ENCODE measurements around the gene ARG2.

The ARG2 gene

GRCh38 chr14:67619446-67620216 is at the start of gene ARG2:
TSS of gene ARG2 (plus strand) at chr14:67619920. CDS start at chr14:67619978, 58 bp downstream.
- DNase-seq = peak; percentile 94

DNA sequence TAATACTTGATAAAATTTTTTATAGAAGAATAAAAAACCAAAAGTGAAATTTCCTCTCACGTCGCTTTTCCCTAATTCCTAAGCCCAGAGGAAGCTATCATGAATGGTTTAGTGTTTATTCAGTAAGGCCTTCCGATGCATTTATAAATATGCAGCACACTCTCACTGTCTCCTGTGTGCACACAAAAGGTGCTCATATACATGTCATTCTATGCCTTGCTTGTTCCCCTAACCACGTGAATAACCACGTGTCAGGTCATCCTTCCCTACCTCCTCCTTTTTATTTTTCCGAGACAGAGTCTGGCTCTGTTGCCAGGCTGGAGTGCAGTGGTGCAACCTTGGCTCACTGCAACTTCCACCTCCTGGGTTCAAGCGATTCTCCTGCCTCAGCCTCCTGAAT is 49.3 kb upstream of the ARG2 start:
- DNase-seq = no peak

GRCh38 chr14:67571275-67571990 is 48.3 kb upstream of the ARG2 start:
- DNase-seq = peak; percentile 9 to 62

DNA sequence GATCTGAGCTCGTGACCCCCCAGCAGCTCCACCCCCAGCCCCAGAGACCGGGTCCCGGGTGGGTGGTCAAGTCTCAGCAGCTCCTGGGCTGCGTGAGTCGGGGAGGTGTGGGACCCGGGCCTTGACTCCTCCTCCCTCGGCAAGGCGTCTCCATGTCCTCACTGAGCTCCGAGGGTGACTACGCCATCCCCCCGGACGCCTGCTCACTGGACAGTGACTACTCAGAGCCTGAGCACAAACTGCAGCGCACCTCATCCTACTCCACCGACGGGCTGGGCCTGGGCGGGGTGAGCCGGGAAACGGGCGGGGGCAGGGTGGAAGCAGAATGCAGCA is 47.8 kb upstream of the ARG2 start:
- DNase-seq = no peak

DNA sequence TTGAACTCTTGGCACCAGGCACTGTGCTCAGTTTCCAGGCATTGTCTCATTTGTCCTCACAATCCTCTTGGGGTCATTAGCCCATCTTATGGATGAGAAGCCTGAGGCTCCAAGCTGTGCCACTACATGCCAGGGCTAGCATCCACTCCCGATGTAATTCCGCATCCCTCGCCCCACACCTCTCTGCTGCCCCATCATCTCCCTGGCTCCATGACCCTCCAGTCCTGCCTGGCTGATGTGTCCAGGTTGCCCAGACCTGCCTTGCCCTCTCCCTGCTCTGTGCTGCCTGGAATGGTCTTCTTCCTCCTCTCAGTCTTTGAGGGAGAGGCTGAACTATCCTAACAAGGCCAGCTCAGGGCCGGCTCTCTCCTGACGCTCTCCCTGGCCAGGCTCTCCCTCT is 47.1 kb upstream of the ARG2 start:
- DNase-seq = no peak

- no peak for DNase-seq
These were observed 46.3 kb upstream of the ARG2 start for GRCh38 chr14:67573228-67574010.

DNA sequence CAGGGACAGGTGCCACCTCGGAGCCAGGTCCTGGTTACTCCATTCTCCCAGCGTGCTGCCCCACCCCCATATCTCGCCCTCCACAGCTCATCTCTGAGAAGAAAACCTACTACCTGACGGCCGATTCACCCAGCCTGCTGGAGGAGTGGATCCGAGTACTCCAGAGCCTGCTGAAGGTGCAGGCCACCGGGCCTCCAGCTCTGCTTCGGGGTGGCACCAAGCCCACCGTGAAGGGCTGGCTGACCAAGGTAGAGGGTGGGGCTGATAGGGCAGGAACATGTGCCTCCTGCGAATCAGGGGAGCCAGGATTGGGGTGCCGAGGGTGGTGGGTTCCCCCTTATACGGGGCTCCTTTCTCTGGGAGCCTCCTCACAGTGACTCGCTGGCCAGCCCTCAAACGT is 45.6 kb upstream of the ARG2 start:
- no peak for DNase-seq

DNA sequence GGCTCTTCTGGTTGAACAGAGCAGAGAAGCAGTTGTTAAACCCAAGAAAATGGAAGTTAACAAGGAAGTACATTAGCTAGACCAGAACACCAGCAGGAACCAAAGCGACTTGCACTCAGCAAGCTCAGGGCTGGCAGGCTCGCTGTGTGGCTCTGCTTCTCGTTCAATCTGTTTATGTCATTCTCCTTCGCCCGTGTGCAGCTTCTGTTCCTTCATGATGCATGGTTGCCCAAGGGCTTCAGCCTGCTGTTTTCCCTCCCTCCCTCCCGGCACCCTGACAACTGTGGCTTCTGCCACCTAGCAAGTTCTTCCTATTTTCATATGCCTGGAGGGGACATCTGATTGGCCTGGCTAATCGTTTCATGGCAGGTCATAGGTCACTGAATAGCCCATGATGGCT is 44.9 kb upstream of the ARG2 start:
- no peak for DNase-seq

DNA sequence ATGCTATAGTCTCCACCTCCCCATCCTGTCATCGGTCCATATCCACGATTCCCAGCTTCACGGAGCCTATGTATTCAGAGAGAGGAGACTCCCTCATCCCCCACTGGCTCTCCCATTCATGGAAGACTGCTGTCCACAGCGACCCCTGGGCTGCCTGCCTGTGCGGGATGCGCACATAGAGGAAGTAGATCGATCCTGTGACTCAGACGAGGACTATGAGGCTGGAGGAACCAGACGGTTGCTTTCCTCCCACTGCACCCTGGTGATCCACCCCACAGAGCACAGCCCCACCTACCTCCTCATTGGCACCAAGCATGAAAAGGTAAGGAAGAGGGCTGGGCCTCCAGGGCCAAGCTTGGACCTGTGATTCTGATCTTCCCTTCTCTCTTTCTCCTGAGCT is 44.0 kb upstream of the ARG2 start:
- no peak for DNase-seq

GRCh38 chr14:67576216-67576955 is 43.3 kb upstream of the ARG2 start:
- DNase-seq = no peak

DNA sequence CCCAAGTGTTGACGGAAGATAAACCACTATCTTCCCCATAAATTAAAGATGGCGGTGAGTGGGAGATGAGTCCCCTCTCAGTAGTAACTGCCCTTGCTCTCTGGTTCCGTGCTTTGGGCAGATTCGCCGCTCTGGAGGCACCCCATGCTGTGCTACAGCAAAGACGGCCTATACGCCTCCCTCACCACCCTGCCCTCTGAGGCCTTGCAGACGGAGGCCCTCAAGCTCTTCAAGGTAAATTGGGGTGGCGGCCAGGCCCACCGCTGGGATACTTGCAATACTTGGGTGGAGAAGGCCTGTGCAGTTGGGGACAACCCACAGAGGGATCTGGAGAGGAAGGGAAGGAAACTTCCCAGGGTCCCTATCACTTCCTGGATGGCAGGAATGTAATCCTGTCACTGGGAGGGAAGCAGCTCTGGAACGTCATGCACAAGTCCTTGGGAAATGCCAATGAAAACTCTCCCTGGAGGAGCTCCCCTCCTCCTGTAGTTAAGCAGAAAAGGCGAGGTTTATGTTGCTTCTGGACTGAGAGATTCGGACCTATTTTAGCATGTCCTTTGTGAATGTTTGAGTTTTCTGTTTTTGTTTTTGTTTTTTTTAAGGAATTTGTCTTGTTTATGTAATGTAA is 42.4 kb upstream of the ARG2 start:
- DNase-seq = no peak

- DNase-seq = no peak
These were observed 41.6 kb upstream of the ARG2 start for GRCh38 chr14:67577909-67578749.

- no peak for DNase-seq
These were observed 40.7 kb upstream of the ARG2 start for GRCh38 chr14:67579040-67579439.

DNA sequence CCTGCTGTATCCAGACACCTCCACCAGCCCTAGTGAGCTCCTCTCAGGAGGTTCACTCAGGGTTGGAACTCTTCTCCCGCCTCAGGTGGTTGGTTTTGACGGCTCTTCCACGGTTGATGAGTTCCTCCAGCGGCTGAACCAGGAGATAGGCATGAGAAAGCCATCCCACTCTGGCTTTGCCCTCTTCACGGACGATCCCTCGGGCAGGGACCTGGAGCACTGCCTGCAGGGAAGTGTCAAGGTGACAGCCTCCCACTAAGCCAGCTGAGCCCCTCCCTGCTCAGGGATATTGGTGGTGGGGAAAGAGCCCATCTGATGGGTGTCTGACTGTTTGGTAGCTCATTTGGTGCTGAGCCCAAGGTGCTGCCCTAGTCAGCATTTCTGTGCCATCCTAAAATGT is 40.1 kb upstream of the ARG2 start:
- DNase-seq = no peak

DNA sequence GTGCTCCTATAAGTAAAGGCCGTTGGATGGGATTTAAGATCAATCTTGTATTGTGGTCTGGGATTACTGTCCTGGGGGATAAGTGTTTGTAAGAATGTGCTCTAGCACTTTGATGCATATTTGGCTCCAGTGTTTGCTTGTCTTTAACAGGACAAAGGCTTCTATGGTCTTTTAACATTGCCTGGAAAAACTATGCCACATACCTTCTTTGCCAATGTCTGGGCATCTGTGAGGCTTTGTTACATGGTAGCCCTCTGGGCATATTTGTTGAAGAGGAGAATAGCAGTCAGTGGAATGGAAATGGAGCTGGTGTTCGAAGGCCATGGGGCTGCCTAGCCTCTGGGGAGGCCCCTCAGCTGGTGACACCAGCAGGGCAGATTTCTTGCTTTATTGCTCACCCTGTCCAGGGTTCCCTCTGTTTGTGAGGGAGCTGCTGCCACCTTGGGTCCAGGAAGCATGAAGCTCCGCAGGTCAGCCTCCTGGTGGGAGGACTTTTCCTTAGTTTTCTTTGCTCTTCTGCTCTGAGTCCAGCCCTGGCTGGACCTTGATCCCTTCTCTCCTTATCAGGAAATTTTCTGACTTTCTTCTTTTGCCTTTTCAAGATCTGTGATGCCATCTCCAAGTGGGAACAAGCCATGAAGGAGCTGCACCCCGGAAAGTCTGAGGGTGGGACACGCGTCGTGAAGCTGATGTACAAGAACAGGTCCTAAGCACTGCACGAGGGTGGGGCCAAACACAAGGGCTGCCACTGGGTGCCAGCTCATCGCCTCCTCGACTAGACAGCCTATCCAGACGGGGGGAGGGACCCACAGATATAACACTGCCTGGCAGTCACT is 39.2 kb upstream of the ARG2 start:
- DNase-seq = no peak

DNA sequence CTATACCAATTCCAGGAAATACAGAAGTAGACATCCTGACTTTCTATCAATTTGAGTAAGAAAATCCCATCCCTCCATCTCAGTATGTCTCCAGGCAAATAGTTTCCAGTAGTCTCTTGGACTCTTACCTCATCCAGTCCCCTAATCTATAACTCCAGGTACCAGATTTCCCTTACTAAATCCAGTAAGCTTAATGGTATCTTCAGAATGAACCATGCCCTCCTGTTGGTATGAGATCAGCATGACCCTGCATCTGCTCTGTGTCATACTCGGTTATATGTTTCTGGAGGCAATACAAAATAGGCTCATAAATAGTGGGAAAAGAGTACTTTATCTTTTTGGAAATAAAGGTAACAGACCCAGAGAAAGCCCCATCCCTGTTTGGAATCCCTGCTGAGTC is 38.1 kb upstream of the ARG2 start:
- DNase-seq = no peak

DNA sequence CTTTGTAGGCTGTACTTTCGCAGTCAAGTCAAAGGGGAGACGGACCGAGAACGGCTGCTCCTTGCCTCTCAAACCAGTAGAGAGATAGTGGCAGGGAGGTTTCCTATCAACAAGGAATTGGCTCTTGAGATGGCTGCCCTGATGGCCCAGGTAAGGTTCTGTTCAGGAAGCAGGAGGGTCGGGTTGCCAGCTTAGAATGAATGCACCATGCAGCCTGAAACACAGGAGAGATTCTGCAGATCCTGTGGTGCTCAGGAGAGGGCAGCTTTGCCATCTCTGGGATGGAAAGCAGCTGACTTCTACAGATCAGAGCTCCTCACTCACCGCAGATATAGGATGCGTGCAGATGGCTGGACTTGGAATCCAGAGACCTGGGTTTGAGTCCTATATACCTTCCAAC is 37.7 kb upstream of the ARG2 start:
- no peak for DNase-seq

DNA sequence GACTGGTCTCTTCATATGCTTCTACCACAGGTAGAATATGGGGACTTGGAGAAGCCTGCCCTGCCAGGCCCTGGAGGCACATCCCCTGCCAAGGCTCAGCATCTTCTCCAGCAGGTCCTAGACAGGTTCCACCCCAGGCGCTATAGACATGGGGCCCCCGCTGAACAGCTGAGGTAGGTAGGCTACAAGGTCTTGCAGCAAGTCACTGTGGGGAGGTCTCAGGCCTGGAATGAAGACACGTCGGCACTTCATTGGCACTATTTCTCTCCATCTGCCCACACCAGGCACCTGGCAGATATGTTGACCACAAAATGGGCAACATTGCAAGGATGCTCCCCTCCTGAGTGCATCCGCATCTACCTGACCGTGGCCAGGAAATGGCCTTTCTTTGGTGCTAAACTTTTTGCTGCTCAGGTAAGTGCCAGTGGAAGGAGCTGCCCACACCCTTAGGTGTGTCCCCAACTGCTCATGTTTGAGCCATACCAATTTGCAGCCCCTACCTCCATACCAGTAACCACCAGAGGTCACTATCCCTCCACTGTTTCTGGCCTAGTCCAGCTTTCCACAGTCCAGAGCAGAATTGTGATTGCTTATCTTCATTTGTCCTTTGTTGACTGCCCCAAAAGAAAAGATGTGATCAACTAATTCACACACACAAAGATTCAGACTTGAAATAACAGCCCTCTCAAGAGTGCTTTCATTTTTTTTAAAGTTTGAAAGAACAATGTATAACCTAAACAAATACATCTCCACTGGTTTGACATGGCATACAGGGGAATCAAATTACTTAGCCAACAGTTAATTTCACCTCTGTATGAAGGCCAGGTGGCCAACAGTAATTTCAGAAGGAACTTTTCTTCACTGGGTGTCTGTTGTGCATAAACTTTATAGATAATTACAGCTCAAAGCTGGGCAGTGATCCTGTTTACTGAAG is 35.7 kb upstream of the ARG2 start:
- DNase-seq = peak in 1 of 2 experiments; percentile 48

DNA sequence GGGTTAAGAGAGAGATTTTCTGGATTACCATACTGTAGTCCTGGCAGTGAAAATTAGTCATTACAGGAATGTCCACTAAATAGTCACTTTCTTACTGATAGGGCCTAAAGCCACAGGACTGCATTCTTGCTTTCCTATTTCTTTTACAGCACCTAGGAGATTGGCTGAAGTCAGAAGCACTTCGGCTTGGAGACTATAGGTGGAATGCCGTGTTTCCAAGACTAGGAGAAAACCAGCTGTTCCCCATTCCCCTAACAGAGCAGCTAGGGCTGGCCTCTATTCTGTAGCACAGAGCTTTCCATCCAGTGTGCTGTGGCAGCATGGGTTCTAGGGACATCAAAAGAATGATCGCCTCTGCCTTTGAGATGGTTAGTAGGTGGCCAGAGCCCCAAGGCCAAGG is 34.7 kb upstream of the ARG2 start:
- no peak for DNase-seq

DNA sequence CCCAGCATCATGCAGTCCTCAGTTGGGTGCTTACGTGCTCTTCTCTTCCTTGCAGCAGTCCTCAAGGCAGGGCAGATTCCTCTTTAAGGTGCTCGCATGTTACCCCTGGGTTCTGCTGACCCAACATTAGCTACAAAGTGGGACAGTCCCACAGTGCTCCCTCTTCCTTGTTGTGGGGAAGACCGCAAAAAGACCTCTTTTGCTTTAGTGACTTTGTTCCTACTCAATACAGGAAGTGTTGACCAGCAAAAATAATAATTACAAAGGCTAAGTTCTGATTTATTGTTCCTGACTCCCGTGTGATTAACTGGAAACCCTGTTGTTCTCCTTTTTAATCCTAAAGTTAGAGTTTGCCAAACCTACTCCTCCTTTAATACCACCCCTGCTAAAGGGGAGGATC is 33.4 kb upstream of the ARG2 start:
- no peak for DNase-seq

Measured in SW 1271 (cell line).